Medulla oblongata (tissue), 1 donor: ENCODE measurements around the gene WWP2.
A peak's percentile ranks its signal among the peaks of the same experiment; 100 is the strongest.
"Not testable (repeated sequence)": the region's sequence is repeated elsewhere in the genome, so short reads cannot be mapped to it uniquely, and the experiment has no call there.

Source experiments
- DNase-seq: peaks from one replicate; pipeline ENCODE4 v3.0.0-alpha.2; 2015; ENCODE audit errors: extremely low spot score

Gene WWP2

DNA sequence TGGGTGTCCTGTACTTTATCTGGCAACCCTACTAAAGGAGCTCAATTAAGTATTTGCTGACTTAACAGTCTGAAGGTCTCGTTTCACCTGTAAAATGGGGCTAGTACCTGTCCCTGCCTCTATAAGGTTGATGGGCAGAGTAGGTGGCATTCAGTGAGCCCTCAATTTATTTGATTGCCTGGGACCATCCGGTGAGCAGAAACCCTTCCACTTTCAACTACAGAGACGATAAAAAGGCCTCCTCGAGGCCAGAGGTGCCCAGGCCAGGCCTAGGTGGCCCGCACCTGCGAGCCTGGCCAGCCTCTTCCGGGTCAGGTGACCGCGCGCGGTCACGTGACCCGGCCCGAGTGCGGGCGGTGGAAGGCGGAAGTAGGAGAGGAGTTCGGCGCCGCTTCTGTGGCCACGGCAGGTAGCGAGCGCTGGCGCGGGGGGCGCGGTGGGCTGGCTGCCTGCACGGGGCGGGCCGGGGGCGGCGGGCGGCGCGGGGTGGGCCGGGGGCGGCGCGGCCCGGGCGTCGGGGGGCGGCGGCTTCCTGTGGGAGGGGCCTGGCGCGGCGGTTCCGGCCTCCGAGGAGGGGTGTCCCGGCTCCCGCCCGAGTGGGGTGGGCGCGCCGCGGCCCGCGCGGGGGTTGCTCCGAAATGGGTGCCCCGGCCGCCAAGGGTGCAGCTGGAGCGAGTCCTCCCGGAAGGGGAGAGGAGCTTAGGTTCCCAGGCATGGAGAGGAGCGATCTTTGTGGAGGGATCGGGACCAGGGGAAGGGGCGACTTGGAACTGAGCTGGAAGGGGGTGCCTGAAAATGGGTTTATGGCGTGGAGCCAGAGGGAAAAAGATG is at the start of gene WWP2:
TSS of gene WWP2 (plus strand) at position 350 of the 831 bp plus-strand sequence. CDS start 24,679 bp downstream, outside the sequence.
- peak; percentile 85 for DNase-seq

DNA sequence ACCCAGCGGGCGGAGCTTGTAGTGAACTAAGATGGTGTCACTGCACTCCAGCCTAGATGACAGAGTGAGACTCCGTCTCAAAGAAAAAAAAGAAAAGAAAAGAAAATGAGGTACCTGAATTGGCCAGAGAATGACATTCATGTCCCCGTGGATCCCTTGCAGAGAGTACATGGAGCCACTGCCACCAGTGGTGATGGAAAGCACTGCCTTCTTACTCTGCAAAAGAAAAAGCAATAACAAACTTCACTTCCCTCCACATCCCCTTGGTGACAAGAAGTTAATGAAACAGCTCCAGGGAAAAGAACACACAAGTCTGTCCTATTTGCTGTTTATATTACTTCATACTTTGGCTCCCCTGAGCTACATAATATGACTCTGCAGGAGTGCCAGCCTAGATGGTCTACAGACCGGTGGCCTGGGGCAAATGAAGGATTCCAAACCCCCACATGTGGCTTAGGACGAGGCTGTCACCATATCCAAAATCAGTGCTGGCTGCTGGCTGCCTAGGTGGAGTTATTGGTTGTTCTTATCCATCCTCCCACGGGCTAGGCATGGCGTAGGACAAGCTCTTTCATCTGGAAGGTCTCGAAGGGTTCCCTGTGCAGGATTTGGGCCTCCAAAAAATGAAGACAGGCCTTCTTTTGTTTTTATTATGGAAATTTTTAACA is 49.1 kb upstream of the WWP2 start:
- no peak for DNase-seq

DNA sequence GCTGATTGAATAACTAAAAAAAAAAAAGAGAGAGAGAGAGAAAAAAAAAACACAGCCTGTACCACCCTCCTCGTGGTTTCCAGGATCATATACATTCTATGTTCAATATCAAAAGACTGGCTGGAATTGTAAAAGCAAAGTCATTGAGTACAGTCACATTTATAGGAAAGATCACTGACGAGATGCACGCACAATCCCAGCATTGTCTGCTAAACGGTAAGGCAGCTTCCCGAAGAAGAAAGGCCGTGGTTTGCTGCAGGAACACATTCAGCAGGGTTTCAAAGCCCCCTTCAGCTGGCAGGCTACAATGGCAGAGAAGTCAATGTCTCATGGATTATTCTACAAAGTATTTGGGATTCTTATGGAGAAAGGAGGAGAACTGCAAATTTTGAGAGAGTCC is 45.1 kb upstream of the WWP2 start:
- DNase-seq: peak; percentile 52

DNA sequence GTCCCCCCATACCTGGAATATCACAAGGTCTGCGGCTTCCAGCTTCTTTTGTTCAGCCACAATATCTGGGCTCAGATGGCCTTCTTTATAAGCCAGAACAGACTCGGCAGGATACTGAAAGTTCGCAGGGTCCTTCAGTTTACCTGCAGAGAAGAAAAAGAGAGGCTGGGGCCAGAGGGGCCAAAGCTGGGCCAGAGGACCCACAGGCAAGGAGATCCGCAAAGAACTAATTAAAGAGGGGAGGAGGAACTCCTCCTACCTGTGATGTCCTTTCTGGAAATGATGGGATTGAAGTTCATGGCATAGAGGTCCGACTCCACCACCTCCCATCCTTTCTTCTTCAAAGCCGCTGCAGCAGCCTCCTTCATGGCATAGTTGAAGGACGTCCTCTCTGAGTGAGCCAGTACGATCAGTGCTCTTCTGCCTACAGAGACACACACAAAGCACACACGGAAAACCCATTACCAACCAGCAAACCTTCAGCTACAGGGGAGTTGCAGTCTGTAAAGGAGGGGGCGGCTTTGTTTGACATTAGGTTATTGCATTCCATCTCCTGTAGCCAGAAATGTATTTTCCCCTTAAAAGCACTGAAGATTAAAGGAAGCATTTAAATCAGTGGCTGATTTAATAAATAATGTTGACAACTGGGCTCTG is 43.9 kb upstream of the WWP2 start:
- DNase-seq: no peak

DNA sequence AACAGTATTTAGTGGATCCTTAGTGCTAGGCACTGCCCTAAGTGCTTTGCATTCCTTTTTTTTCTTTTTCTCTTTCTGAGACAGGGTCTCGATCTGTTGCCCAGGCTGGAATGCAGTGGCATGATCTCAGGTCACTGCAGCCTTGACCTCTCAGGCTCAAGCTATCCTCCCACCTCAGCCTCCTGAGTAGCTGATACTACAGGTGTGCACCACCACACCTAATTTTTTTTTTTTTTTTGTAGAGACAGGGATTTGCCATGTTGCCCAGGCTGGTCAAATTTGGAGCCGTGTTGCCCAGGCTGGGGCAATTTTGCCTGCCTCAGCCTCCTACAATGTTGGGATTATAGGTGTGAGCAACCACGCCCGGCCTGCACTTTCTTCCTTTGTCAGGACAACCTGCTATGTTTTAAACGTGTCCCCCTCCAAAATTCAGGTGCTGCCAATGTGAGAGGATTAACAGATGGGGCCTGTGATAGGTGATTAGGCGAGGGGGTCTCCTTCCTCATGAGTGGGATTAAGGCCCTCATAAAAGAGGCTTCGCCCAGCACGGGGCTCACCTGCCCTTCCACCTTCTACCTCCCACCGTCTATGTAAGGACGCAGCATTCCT is 41.2 kb upstream of the WWP2 start:
- no peak for DNase-seq

DNA sequence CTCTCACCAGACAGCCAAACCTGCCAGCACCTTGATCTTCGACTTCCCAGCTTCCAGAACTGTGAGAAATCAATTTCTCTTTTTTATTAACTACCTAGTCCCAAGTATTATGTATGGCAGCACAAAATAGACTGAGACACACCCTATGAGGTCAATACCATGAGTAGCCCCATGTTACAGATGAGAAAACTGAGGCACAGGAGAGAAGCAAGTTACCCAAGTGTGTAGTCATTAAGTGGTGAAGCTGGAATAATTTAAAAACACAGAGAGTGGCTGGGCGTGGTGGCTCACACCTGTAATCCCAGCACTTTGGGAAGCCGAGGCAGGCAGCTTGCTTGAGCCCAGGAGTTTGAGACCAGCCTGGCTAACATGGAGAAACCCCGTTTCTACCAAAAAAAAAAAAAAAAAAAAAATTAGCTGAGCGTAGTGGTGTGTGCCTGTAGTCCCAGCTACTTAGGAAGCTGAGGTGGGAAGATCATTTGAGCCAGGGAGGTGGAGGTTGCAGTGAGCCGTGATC is 40.6 kb upstream of the WWP2 start:
- no peak for DNase-seq

DNA sequence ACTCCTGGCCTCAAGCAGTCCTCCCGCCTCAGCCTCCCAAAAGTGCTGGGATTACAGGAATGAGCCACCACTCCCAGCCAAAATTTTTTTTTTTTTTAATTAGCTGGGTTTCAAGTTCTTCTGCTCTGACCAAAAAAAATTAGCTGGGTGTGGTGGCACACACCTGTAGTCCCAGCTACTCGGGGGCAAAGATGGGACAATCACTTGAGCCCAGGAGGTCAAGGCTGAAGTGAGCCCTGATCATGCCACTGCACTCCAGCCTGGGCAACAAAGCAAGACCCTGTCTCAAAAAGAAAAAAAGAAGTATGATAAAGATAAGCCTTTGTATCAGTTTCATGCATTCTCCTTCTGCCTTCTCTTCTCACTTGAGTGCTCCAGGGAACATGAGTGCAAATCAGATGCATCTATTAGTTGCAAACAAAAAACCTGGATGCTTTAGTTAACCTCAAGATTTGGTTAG is 37.7 kb upstream of the WWP2 start:
- DNase-seq: no peak

DNA sequence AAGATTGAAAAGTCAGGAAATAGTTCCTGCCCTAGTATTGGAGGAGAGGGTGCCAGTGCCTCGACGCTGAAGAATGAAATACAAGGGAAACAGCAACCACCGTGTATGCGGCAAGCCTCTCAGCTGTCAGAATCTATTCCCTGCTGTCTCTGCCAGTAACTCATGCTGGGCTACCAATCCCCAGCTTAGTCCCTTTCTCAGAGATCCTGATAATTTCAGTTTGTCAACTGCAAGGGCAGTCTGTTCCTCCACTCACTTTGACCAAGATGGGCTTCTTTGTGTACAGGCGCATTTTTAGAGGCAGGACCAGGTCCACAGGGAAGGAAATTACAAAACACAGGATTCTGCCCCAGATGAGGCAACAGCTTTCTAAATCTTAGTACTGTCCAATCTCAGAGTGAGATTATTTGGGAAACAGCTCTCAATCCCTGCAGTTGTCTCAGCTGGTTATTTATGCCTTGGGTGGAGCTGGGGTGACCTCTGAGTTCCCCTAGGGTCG is 37.1 kb upstream of the WWP2 start:
- no peak for DNase-seq

DNA sequence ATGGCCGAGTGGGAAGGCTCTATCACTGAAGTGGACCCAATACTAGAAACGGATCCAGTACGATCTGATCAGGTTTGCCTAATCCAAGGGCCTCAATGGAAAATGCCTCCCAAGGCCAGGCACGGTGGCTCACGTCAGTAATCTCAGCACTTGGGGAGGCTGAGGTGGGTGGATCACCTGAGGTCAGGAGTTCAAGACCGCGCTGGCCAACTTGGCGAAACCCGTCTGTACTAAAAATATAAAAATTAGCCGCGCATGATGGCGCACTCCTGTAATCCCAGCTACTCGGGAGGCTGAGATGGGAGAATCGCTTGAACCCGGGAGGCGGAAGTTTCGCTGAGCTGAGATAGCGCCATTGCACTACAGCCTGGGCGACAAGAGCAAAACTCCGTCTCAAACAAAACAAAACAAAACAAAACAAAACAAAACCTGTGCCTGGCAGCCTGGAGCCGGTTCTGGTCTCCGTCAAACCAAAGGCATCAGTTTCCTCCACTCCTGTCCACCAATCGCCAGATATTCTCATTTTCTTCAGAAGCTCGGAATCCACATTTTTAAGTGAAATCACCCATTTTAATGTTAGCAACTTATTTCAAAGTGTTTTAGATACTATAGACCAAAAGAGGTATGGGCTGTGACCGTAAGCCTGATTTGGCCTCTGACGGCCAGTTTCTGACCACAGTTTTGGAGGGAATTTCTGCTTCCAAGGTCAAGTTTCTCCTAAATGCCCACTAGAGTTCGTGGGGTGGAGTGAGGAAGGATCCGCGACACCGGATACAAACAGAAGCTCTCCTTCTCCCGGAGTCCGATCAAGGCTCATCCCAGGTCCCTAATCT is 36.4 kb upstream of the WWP2 start:
- no peak for DNase-seq

DNA sequence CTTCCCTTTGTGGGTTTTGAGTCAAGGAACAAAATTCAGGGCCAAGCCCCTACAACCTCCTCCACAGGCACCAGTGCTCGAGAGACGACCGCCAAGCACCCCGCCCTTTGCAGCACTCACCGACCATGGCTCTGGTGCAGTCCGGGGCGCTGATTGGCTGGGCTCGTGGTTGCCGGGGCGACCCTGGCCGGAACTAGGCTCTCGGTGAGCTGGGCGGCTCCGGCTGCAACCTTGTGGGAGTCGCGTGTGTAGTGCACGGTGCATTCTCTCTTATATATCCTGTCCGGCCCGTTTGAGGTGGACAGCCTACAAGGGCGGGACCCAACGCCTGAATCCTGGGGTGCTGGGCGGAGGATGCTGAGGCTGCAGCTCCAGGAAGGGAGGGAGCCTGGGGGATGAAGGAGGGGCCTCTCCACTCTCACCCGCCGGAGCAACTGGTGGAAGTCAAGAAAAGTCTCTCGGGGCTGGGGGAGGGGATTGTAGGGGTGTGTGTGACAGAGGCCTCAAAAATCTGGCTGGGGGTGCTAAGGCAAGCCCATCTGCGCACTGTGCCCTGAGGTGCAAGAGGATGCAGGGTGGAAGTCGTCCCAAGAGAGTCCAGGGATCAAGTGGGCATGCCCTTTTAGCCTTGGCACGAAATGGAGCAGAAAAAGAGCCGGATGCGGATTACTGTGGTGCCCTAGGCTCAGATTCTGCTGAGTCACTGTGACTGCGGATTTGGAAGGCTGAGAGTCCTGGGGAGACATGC is 35.6 kb upstream of the WWP2 start, which contains the start of gene NQO1:
TSS of gene NQO1 (minus strand) at position 248 of the 748 bp plus-strand sequence. CDS start at position 127, 121 bp downstream.
- peak; percentile 88 for DNase-seq

DNA sequence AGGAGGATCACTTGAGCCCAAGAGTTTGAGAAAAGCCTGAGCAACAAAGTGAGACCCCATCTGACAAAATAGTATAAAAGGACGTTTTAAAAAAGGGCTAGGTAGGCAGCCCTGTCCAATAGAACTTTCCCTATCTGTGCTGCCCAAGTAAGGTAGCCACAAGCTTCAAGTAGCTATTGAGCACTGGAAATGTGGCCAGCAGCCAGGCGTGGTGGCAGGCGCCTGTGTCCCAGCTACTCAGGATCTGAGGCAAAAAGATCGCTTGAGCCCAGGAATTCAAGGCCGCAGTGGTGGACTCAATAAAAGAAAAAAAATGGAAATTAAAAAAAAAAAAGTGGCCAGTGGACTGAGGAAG is 34.2 kb upstream of the WWP2 start:
- peak; percentile 72 for DNase-seq

DNA sequence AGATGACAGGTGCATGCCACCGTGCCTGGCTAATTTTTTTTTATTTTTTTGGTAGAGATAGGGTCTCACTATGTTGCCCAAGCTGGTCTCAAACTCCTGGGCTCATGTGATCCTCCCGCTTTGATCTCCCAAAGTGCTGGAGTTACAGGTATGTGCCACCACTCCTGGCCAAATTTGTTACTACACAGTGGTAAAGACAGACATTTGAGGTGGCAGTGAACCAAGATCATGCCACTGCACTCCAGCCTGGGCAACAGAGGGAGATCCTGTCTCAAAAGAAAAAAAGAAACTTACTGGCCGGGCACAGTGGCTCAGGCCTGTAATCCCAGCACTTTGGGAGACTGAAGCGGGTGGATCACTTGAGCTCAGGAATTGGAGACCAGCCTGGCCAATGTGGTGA is 33.1 kb upstream of the WWP2 start:
- not testable (repeated sequence) for DNase-seq

DNA sequence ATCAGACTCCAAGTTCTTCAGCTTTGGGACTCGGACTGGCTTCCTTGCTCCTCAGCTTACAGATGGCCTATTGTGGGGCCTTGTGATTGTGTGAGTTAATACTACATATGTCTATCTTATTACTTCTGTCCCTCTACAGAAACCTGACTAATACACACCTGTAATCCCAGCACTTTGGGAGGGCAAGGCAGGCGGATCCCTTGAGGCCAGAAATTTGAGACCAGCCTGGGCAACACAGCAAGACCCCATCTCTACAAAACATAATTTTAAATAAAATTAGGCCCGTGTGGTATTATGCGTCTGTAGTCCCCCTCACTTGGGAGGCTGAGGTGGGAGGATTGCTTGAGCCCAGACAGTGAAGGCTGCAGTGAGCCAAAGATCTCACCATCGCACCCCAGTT is 30.9 kb upstream of the WWP2 start:
- DNase-seq: not testable (repeated sequence)

DNA sequence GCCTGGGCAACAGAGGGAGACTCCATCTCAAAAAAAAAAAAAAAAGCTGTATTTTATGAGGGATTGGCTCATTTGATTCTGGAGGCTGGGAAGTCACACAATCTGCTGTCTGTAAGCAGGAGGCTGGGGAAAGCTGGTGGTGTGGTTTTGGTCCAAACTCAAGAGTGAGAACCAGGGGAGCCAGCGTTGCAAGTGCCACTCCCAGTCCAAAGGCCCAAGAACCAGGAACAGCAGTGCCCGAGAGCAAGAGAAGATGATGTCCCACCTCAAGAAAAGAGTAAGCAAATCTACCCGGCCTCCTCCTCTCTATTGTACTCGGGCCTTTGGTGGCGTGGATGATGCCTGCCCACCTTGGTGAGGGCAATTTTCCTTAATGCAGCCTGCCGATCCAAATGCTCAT is 30.0 kb upstream of the WWP2 start:
- DNase-seq: no peak

DNA sequence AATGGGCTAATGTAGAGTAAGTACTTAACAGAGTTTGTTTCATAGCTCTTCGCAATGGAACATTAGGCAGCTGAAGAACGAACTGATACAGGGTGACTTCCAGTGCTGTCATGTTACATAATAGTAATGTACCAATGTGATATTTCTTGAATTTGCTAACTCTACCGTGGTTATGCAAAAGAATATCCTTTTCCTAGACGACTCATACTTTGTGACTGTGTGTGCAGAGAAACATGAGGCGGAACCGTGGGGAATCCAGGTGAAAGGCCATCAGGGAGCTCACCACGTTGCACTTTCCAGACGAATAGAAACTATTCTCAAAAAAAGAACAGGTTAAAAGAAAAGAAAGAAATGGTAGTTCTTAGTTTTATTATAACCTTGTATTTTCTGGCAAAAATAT is 20.6 kb upstream of the WWP2 start:
- DNase-seq: no peak

DNA sequence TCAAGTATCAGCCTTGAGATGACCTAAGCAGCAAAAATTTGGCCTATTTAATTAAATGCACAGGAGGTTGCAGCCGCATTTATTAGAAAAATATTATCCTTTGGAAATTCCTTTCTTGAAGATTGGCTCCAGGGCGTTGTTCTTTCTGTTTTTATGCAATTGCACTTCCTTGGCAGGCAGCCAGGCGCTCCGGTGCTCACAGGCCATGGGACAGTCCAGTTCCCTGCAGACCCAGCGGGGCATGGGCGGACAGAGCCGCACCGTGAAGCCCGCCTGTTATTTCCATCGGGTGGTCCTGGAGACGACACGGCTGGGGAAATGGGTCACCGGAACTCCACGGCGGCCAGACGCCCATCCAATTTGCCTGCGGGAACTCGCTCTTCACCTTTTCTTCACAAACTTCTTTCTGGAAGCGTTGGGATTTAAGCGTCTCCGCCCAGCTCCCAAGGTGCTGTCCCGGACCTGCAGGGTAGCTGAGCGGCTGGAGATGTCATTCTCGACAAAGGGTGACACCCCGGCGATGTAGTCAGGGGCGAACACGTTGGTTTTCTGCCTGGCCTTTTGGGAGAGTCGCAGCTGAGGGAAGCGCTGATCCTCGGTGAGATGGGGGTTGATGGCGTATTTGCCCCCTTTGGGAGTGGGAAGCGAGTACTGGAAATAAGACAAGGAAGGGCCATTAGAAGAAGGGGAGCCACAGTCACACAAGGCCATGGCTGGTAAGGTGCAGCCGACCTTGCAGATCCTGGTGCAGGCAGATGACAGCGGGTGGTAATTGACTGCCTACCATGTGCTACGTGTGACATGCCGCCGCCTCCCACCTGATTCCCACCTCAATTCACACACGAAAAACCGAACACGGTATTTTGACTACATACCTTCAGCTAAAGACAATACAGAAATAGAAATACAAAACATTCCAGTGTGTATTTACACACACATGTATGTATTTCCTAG is 19.9 kb upstream of the WWP2 start:
- DNase-seq: peak; percentile 41

DNA sequence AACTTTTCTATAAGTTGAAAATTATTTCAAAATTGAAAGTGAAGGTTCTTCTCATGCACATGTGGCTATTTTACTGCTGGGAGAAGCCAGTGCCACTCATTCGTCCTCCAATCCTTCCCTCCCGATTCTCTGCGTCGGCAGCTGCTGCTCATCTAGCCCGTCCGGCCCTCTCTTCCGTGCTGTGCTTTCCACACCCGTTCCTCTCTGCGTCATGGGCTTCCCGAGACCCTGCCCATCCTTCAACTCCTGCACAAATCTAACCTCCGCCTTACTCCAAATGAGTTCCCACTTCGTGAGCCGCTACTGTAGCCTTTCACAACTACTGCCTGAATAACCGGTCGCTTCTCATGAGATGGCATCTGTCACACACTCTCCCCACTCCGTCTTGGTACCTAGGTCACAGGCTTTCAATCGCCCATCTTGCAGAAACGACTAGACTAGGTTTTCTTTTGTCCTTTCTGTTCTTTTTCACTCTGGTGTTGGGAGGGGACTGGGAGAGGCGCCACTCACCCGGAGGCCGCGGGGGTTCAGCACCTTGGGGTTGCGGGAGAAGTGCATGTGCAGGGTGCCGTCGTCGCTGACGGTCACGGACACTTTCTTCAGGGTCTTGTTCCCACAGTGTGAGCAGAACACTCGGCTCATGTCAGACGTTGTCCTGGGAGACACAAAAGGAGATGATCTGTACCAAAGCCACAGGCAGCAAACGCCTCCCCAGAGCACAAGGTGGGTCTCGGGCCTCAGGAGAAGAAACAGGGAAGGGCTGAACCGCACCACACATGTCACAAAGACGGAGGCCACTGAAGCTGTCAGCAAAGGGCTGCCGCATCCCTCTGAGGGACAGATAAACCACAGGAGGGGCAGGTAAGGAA is 17.5 kb upstream of the WWP2 start:
- DNase-seq: no peak

DNA sequence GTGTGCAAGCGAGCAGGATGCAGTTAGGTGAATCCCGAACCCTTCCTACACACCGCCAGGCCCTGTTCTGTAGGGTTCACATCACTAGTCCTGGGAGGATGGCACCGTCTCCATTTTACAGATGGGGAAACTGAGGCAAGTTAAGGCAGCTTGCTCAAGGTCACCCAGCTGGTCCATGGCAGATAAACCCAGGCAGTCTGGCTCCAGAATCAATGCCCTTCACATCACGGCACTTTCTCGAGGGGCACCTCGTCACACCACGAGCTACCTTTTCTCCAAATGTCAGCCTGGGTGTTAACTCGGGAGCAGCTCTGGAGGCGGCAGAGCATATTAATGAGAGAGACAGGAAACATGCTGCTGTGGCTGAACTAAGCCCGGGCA is 16.9 kb upstream of the WWP2 start:
- DNase-seq: no peak
